ENCODE results near the gene ATP6AP2.

- TF ChIP-seq CTCF (IDR thresholded peaks at IDR 0.05) (no peak), POLR2A (IDR thresholded peaks at IDR 0.05) (no peak)
Observed at GRCh38 chrX:40603446-40603845, 22.7 kb downstream of the ATP6AP2 start.

Data from adrenal gland (tissue), 5 donors.